NCI-H2196 treated with DMSO at 0.1 percent for 48 hours (cell line): Measurements from ENCODE around the gene RAE1.

ENCODE experiments used
- DNase-seq: peaks from one replicate; lab custom pipeline; 2025; ENCODE audit not compliant: unreplicated experiment; lab: John Stamatoyannopoulos, UW

The RAE1 gene

GRCh38 chr20:57387463-57387862 is 36.4 kb downstream of the RAE1 start:
- no peak for DNase-seq

GRCh38 chr20:57387945-57388371 is 36.9 kb downstream of the RAE1 start:
- no peak for DNase-seq

DNA sequence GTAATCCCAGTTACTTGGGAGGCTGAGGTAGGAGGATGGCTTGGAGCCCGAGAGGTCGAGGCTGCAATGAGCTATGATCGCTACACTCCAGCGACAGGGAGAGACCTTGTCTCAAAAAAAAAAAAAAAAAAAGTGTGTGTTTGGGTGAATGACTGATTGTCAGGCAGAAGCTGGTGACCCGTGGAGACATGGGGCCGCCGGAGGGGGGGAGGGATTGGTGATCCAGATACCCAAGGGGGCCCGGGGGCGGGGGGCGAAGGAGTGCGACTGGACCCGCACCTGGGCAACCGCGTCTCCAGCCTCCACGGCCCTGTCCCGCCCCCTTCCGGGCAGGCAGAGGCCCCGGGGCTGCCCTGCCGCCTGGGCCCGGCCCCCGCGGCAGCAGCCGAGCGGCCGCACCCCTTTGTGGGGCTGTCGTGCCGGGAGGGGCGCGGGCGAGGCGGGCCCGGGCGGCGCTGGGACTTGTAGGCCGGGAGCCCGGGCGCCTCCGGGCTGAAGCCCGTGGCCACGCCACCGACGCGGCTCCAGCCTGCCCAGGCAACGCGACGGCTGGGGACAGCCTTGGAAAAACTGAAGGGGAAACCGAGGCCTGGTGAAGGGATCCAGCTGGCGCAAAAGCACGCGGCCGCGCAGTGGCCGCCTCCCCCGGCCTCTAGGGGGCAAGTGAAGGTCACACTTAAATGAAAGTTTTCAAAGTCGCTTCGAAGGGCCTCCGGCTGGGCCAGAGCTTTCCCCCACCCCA is 38.1 kb downstream of the RAE1 start:
- DNase-seq: no peak

GRCh38 chr20:57389695-57390603 is 38.9 kb downstream of the RAE1 start:
- no peak for DNase-seq

DNA sequence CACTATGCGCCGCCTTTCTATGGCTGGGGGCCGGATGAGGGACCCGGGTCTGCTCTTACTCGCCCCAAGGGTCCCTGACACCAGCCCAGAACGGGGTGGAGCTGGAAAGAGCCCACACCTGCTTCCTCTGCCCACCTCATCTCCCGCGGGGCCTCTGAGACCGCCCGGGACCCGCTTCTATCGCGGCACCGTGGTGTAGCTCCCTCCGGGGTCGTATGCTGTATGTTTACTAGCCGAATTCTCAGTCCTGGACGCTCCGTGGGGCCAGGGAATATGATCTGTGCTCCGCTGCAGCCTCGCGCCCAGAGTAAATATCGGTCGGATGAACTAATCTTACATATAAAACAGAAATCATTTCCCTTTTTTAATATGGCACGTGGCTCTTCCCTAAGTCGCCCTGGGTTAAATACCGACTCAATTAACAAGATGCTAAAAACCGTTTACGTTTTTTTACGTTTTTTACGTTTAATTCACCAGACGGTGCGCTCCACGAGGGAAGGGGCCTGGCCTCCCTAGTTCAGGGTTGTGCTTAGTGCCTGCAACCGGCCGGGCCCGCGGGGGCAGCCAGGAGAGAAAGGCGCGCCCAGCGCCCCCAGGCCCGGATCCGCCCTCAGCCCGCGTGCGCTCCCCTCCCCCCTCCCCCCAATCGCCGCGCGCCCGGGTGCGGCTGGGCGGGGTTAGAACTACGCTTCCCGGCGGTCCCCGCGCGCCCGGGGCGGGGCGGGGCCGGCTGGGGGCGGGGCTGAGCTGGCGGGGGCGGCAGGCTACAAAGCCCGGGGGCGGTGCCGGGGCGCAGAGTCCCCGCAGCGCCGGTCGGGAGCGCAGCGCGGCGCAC is 39.8 kb downstream of the RAE1 start, which contains the start of gene RBM38:
RBM38 (plus strand) TSS at position 793 of the 835 bp plus-strand sequence. CDS start 186 bp downstream, outside the sequence.
- DNase-seq: peak; percentile 39

GRCh38 chr20:57391439-57392301 is 40.6 kb downstream of the RAE1 start:
- no peak for DNase-seq

- no peak for DNase-seq
Observed at GRCh38 chr20:57392512-57393271, 41.6 kb downstream of the RAE1 start.

DNA sequence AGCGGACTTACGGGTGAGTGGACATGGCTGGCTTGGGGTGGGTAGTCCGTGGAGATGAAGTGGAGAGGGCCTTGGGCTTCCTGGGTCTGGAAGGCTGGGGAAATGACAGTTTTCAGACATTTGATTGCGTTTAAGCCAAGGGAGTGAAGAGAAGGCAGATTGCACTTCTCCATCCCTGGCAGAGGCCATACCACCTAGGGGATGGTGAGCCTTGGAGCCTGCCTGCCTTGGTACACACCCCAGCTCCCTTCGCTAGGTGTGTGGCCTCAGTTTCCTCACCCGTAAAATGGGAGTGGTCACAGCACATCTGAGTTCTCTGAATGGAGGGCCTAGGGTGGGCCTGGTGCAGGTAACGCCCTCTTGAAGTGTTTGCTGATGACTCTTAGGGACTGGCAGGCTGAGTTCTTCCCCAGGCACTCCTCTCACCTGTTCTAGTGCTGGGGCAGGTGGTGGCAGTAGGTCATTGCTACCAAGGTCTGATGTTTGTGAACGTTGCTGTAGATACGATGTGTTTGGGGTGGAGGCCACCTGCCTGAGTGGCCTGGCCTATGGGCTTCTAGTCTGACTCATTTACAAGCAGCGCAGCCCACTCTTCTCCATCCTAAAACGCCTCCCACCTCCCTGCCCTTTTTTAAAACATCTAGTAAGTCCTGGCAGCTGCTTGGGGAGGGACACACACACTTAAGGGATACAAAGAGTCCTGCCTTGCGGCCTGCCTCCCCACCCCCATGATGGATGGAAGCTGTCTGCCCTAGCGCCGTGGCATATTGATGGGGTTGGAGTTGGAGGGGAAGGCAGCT is 42.5 kb downstream of the RAE1 start:
- peak; percentile 89 for DNase-seq

- no peak for DNase-seq
Observed at GRCh38 chr20:57394121-57395082, 43.3 kb downstream of the RAE1 start.

DNA sequence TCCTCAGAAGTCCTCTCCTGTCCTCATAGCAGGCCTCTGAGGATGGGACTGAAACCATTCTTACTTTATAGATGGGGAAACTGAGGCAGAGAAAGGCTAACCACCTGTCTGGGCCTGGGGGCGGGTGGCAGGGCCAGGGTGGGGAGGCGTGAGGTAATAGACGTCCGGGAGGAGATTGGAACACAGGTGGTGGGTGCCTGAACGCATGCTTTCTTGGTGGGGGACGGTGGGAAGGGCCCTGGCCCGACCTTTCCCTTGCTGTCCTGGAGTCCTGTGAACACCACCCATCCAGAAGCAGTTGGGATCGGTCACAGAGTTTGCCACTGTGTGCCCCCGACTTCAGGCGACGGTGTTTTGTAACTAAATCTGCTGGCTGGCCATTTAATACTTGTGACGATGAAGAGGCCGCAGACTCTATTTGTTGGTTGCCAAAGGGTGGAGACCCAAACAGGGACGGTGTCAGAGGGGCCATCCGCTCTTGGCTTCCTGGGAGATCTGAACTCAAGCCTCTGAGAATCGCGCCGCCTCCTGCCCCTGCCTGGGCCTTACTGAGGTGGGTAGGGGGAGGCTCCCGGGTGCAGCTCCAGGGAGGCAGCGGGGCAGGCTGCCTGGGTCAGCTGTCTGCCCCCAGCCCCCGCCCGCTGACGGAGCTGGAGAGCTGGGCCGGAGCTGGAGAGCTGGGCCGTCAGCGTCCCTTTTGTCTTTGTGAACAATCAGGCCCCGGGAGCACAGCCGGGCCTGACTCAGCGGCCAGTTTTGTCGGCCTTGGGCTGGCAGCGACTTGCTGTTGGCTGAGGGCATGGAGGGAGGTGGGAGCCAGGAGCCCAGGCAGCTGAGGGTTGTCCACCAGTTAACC is 44.3 kb downstream of the RAE1 start:
- peak; percentile 61 for DNase-seq

DNA sequence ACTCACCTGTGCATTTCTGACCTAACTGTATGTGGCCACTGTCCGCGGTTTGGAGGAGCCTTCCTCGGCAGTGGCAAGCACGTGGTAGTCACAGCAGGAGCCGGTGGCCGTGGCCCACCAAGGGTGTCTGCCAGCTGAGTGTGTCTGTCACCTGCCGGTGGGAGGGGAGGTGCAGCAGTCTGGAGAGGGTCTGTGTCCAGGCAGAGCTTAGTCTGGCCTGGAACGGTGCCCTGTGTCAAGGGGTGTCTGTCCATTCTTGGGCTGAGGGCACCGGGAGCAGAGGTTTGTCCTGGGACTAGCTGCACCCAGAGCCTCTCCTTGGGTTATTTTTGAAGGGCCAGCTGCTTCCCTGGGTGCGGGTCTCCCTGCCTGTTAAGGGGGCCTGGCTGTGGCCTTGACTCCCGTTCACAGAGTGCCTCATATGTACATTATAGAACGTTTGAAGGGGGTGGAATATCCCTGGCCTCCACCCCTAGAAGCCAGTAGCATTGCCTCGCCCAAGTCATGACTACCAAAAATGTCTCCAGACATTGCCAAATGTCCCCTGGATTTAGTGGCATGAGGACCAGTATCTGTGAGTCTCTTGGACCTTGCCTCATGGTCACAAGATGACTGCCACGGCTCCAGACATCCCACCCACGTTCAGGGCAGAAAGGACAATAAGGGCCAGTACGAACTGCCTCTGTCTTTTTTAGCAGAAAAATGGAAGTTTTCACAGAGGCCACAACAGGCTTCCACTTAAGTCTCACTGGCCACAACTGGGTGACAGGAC is 45.3 kb downstream of the RAE1 start:
- no peak for DNase-seq

DNA sequence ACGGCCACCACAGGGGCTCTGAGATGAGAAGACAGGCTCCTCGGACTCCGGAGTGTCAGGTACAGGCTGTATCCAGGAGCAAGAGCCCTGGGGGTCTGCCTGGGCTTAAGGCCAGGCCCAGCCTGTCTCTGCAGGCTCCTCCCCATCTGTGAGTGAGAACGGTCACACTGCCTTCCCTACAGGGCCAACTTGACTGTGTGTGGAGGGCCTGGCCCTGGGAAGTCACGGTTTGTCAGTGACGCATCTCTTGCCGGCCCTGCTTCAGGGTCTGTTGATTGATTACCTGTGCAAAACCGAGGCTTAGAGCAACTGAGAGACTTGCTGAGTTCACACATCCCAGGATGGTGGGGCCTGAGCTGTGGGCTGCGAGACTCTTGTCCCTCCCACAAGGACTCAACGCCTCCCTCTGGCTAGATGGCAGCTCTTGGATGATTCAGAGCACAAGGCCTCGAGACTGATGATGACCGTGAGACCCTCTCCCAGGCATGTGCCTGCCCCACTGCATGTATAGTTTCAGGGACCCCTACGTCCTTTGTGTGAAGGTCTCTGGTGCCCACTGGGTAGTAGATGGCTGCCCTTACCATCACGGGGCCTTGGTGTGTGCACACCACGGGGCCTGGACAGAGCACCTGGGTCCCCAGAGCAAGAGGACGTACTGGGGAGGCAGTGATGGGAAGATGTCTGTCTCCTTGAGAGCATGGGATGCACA is 46.1 kb downstream of the RAE1 start:
- DNase-seq: no peak

- no peak for DNase-seq
Observed at GRCh38 chr20:57397693-57398108, 46.6 kb downstream of the RAE1 start.

- peak; percentile 36 for DNase-seq
Observed at GRCh38 chr20:57398231-57398821, 47.3 kb downstream of the RAE1 start.
